ENCODE results near the gene FLT4.
A peak's percentile ranks its signal among the peaks of the same experiment; 100 is the strongest.
"Not testable (repeated sequence)": the region's sequence is repeated elsewhere in the genome, so short reads cannot be mapped to it uniquely, and the experiment has no call there.

The FLT4 gene

DNA sequence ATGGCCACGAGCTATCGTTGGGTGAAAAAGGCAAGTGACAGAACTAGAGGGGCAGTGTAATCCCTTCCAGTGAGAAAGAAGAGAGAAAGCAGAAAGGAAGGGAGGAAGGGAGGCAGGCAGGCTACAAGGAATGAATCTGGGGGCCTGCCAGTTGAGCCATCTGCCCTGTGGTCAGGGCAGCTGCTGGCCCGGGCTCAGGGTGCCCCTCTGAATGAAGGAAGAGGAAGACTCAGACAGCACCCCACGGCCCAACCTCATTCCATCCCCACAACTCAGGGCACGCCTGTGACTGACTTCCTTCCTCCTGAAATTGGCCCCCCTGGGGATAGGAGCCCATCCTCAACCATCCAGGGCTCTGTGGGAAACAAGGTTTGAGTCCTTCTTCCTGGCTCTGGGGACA is 20.3 kb upstream of the FLT4 start:
- no peak for DNase-seq

DNA sequence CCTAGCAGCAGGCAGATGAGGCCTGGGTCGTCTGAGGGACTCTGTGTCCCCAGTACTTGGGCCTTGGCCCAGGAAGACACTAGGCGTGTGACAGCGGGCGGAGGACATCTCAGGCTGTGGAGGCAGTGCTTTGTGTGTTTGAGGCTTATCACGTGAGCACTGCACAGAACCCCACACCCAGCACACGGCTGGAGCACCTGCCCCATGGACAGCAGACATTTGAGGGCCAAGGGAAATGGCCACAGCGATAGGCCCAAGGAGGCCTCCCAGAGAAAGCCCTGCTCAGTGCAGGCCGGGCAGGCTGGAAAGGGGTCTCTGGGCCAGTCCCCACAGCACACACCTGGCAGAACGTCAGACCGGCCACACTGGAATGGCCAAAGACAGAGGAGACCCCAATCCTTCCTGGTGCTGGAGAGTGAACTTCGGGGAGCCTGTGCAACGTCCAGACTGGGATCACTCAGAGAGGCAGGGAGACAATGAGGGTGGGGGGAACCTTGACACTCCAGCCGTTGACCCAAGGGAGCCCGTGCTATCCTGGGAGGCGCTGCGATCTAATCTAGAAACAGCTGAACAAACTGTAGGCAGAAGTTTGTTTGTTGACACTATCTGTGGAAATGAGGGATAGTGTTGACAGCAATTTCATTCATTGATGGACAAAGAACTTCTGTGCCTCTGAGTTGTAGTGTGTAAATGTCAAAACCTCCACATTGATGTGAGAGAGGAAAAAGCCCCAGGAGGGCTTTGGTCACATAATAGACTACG is 19.6 kb upstream of the FLT4 start:
- DNase-seq, result no peak

DNA sequence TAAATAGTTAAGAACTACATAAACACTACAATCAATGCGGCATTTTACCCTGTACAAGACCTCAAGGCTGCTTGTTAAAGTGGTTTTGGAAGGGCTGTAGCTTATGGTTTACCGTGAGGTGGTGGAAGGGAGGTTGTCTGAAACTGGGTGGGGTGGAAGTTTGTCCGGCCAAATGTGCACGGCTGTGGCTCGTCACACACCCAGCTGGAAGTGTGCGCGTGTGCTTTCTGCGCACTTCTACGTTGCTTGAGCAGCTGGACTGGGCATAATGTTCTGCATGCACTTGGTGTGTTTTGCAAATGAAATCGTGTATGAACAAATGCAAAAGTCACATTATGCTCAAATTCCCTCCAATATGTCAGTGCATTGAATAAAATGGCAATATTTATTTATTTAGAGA is 17.4 kb upstream of the FLT4 start:
- DNase-seq, result no peak

- DNase-seq, result no peak
Observed at GRCh38 chr5:180665682-180666404, 16.4 kb upstream of the FLT4 start.

DNA sequence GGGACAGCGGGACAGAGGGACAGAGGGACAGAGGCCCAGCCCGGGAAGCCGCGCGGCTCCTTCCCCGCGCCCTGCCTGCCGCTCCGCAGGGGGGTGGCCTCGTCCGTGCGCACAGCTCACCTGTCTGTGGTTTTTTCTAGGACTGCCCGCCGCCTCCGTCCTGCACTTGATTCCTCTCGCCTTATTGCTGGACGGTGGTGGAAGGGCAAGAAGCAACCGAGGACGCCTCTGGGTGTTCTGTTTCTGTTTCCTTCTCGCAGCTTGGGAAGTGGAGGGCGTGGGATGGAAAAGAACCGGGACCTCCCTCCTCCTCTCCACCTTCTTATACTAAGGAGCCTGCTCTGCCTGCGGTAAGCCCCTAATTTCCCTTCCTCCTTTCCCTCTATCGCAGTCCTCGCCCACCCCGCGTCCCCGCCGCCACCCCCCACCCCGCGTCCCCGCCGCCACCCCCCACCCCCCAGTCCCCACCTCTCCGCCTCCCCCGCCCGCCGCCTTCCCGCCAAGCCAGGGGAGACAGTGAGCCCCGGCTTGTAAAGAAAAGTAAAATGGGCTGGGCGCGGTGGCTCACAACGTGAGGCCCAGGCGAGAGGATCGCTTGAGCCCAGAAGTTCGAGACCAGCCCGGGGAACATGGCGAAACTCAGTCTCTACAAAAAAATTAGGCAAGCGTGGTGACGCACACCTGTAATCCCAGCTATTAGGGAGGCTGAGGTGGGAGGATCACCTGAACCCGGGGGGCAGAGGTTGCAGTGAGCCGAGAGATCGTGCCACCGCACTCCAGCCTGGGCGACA is 9.6 kb upstream of the FLT4 start:
- DNase-seq, result no peak

- not testable (repeated sequence) for DNase-seq
Observed at GRCh38 chr5:180655243-180655642, 5.8 kb upstream of the FLT4 start.

DNA sequence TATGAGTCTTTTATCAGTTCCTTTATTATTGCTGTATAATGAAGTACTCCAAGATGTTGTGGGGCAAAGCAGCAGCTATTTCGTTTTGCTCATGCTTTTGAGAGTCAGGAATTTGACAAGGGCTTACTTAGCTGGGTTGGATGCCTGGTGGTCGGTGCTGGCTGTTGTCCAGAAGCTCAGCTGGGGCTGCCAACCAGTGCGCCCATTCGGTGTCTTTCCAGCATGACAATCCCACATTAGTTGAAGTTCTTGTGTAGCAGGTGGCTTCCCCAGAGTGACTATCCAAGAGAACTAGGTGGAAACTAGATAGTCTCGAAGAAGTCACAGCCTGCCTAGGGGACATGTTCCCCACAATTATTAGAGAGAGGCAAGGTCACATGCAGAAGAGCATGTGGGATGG is 3.4 kb upstream of the FLT4 start:
- no peak for DNase-seq

DNA sequence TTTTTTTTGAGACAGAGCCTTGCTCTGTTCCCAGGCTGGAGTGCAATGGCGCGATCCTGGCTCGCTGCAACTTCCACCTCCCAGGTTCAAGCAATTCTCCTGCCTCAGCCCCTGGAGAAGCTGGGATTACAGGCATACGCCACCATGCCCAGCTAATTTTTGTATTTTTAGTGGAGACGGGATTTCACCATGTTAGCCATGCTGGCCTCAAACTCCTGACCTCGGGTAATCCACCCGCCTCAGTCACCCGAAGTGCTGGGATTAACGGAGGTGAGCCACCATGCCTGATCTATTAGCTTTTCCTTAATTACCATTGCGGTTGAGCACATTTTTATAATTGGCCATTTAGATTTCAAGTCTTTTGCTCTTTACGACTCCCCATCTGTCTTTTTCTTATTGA is 2.9 kb upstream of the FLT4 start:
- no peak for DNase-seq

- DNase-seq, result peak; percentile 6
Observed at GRCh38 chr5:180648658-180649296, 623 bp downstream of the FLT4 start.

DNA sequence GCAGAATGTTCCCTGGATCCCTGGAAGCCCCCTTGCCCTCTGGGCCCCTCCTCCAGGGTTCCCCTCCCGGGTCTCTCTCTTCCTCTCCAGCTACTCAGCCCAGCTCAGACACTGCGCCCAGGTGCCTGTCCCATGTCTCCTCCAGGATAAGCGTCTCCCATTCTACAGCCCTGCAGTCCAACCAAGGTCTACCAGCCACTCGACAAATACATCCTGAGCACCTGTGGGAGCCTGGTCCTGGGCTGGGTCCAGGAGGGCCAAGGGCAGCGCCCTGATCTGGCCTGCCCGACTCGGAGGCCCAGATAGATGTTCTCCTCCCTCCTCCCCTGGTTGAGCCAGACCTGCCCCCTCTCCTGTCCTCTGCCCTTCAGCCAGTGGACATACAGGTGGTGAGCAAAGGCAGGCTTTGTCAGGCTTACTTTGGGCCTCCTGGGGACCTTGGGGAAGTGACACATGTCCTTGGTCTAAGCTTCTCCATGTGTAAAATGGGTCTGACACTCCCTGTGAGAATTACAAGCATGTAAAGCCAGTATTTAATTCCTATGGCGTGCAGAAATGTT is 1.4 kb downstream of the FLT4 start:
- no peak for DNase-seq

DNA sequence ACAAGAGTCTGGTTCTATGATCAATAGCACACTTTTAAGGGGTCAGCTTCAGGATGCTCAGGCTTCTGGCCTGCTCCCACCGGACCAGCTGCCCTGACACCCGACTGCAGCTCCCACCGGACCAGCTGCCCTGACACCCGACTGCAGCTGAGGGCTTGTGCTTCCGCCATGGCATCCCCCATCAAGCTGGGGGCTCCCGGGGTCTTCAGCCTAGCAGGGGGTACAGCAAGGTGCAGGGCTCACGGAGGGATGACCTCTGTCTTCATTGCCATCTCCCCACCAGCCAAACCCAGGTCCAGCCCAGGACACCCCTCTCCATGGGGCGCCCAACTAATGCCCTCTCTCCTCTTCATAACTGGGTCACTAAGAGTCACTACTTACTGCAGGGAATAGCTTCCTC is 1.9 kb downstream of the FLT4 start:
- no peak for DNase-seq

GRCh38 chr5:180646963-180647305 is 2.5 kb downstream of the FLT4 start:
- DNase-seq, result no peak

- DNase-seq, result no peak
Observed at GRCh38 chr5:180646289-180646962, 3.0 kb downstream of the FLT4 start.

GRCh38 chr5:180645274-180646204 is 3.9 kb downstream of the FLT4 start:
- no peak for DNase-seq

DNA sequence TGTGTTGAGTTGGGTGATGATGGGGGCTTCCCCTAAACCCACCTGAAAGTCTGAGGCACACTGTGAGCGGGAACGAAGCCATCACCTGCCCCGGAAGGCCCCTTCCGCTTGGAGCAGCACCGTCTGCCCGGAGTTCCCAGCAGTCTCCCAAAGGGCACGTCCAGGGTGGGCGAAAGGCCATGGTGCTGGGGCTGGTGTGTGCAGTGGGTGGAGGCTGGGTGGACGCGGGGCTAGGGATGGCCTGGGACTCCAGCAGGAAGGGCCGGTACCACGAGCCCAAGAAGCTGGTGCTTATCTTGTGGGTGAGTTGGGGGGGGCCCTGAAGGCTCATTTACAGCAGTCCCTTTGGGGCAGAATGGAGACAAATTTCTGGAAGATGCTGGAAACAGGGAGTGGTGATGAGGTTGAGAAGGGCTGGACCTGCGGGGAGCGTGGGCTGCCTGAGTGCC is 4.6 kb downstream of the FLT4 start:
- no peak for DNase-seq

DNA sequence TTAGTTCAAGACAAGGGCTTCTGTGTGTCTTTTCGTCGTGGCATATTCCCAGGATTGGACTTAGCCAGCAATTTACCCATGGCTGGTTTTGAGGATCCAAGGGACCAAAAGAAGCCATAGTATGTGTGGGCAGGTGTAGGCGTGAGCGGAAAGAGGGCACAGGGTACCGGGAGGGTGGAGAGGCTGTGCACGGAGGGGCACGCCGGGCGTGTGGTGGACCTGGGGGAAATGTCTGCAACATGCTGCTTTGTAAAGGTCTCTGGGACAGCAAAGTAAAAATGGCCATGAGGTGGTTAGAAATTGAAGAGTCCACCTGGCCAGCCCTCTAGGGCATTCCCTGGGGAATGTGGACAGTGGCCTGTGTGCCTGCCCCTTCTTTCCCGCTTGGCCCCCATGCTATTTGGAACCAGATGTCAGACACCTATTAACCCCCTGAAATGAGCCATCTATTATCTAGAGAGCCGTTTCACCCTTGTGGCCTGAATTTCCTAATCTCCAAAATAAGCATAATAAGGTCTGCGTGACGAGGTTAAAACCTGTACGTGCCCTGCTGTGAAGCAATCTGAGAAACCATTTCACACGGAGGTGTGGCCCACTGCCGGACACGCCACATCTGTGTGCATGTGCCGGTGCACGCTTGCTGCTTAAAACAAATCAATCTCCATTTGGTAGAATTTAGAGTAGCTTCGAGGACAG is 5.1 kb downstream of the FLT4 start:
- DNase-seq, result no peak

GRCh38 chr5:180643191-180643851 is 6.1 kb downstream of the FLT4 start:
- DNase-seq, result no peak

- DNase-seq, result no peak
Observed at GRCh38 chr5:180642779-180643178, 6.6 kb downstream of the FLT4 start.

DNA sequence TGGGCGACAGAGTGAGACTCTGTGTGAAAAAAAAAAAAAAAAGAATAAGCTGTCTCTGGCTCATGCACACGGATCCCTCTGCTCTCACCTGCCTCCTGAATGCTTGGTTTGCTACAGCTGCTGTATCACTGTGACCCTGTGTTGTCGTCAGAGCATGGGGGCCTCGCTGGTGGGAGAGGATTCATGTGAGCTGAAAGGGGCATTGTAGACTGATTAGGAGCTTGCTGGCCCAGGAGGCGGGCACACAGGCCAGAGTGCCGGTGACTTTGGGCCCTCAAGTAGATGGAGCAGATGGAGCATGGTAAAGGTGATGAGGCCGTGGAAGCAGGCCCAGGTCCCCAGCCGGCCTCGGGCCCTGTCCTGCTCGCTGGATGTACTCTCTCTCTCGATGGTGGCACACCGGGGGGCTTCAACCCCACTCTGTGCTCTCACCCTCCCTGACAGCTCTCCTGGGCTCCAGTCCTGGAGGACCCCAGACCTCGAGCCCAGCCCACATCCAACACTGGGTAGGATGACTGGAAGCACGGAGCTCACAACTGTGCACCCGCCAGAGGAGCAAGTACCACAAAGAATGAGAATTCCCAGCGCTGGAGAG is 7.1 kb downstream of the FLT4 start:
- no peak for DNase-seq

- no peak for DNase-seq
Observed at GRCh38 chr5:180641566-180641900, 7.9 kb downstream of the FLT4 start.
